Neuron (in vitro differentiated cells): ENCODE measurements around the gene AHRR.

ENCODE experiments used
- H2AFZ ChIP-seq: one replicate; pipeline ENCODE4 v1.6.1; 2013; ENCODE audit warnings: low read depth, mild to moderate bottlenecking, inconsistent platforms, low read length, moderate library complexity
- H3K27me3 ChIP-seq: one replicate; pipeline ENCODE4 v1.6.1; 2013; ENCODE audit warnings: low read length; ENCODE audit not compliant: insufficient read depth
- H3K36me3 ChIP-seq: one replicate; pipeline ENCODE4 v1.6.1; 2013; ENCODE audit warnings: low read length; ENCODE audit not compliant: insufficient read depth
- H3K4me1 ChIP-seq: one replicate; pipeline ENCODE4 v1.6.1; 2013; ENCODE audit warnings: low read length; ENCODE audit not compliant: insufficient read depth
- H3K4me3 ChIP-seq: 2 replicates; pipeline ENCODE4 v1.5.1; 2013; ENCODE audit warnings: mild to moderate bottlenecking, low read length, moderate library complexity
- H3K9me3 ChIP-seq: one replicate; pipeline ENCODE4 v1.6.1; 2013; ENCODE audit warnings: low read length

AHRR gene

GRCh38 chr5:425714-426113, 104.2 kb downstream of the AHRR start:
- Histone ChIP-seq H3K4me3 (no peak overlapping the region), H3K4me1 (peaks cover 6% of the 10 kb centered on the region), H3K27me3 (no peaks in the 10 kb centered on the region)

GRCh38 chr5:426392-426976, 105.0 kb downstream of the AHRR start:
- no peak overlapping the region for H3K4me3 ChIP-seq
- H3K27me3 ChIP-seq = no peaks in the 10 kb centered on the region
- no peak overlapping the region for H2AFZ ChIP-seq
- no peaks in the 10 kb centered on the region for H3K36me3 ChIP-seq
- peaks cover 6% of the 10 kb centered on the region for H3K4me1 ChIP-seq
- peaks cover 6% of the 10 kb centered on the region for H3K9me3 ChIP-seq

More at GRCh38 chr5:425714-426113, 104.2 kb downstream of the AHRR start:
- H3K9me3 ChIP-seq = peaks cover 6% of the 10 kb centered on the region
- no peaks in the 10 kb centered on the region for H3K36me3 ChIP-seq
- no peak overlapping the region for H2AFZ ChIP-seq

GRCh38 chr5:427415-428087, 106.0 kb downstream of the AHRR start:
- Histone ChIP-seq H3K4me3 (no peak overlapping the region), H2AFZ (no peak overlapping the region), H3K9me3 (peaks cover 6% of the 10 kb centered on the region), H3K36me3 (no peaks in the 10 kb centered on the region), H3K27me3 (no peaks in the 10 kb centered on the region), H3K4me1 (peaks cover 6% of the 10 kb centered on the region)

GRCh38 chr5:428219-428618, 106.7 kb downstream of the AHRR start:
- Histone ChIP-seq H3K4me1 (peaks cover 6% of the 10 kb centered on the region), H3K4me3 (no peak overlapping the region), H3K9me3 (peaks cover 6% of the 10 kb centered on the region), H3K27me3 (no peaks in the 10 kb centered on the region), H3K36me3 (no peaks in the 10 kb centered on the region), H2AFZ (no peak overlapping the region)

GRCh38 chr5:428754-429452, 107.4 kb downstream of the AHRR start:
- H3K27me3 ChIP-seq = no peaks in the 10 kb centered on the region
- peaks cover 6% of the 10 kb centered on the region for H3K4me1 ChIP-seq
- H3K9me3 ChIP-seq = peaks cover 6% of the 10 kb centered on the region
- H3K36me3 ChIP-seq = no peaks in the 10 kb centered on the region
- no peak overlapping the region for H3K4me3 ChIP-seq
- H2AFZ ChIP-seq = no peak overlapping the region

GRCh38 chr5:429453-430188, 108.1 kb downstream of the AHRR start:
- no peak overlapping the region for H3K4me3 ChIP-seq
- no peaks in the 10 kb centered on the region for H3K27me3 ChIP-seq
- H3K9me3 ChIP-seq = peaks cover 6% of the 10 kb centered on the region
- H3K4me1 ChIP-seq = peaks cover 5% of the 10 kb centered on the region
- no peak overlapping the region for H2AFZ ChIP-seq
- no peaks in the 10 kb centered on the region for H3K36me3 ChIP-seq

- no peak overlapping the region for H2AFZ ChIP-seq
- no peaks in the 10 kb centered on the region for H3K36me3 ChIP-seq
- H3K4me1 ChIP-seq = peaks cover 4% of the 10 kb centered on the region
- H3K4me3 ChIP-seq = no peak overlapping the region
- H3K27me3 ChIP-seq = no peaks in the 10 kb centered on the region
- H3K9me3 ChIP-seq = peaks cover 6% of the 10 kb centered on the region
Observed at GRCh38 chr5:430214-430925, 108.9 kb downstream of the AHRR start.

- Histone ChIP-seq H3K4me3 (no peak overlapping the region), H2AFZ (no peak overlapping the region), H3K36me3 (no peaks in the 10 kb centered on the region), H3K9me3 (peaks cover 6% of the 10 kb centered on the region), H3K27me3 (no peaks in the 10 kb centered on the region), H3K4me1 (peaks cover 4% of the 10 kb centered on the region)
Observed at GRCh38 chr5:431001-431710, 109.6 kb downstream of the AHRR start.

- H3K27me3 ChIP-seq = no peaks in the 10 kb centered on the region
- no peak overlapping the region for H2AFZ ChIP-seq
- peaks cover 4% of the 10 kb centered on the region for H3K4me1 ChIP-seq
- peaks cover 6% of the 10 kb centered on the region for H3K9me3 ChIP-seq
- H3K4me3 ChIP-seq = no peak overlapping the region
- no peaks in the 10 kb centered on the region for H3K36me3 ChIP-seq
Observed at GRCh38 chr5:431711-432050, 110.2 kb downstream of the AHRR start.

GRCh38 chr5:432201-432927, 110.8 kb downstream of the AHRR start:
- Histone ChIP-seq H3K36me3 (no peaks in the 10 kb centered on the region), H3K4me3 (no peak overlapping the region), H3K9me3 (peaks cover 6% of the 10 kb centered on the region), H3K27me3 (no peaks in the 10 kb centered on the region), H2AFZ (no peak overlapping the region), H3K4me1 (peaks cover 4% of the 10 kb centered on the region)

GRCh38 chr5:432928-433791, 111.6 kb downstream of the AHRR start:
- no peak overlapping the region for H2AFZ ChIP-seq

More at GRCh38 chr5:432928-433791, 111.6 kb downstream of the AHRR start:
- no peak overlapping the region for H3K4me3 ChIP-seq
- H3K27me3 ChIP-seq = no peaks in the 10 kb centered on the region
- peaks cover 4% of the 10 kb centered on the region for H3K4me1 ChIP-seq
- peaks cover 5% of the 10 kb centered on the region for H3K9me3 ChIP-seq
- H3K36me3 ChIP-seq = no peaks in the 10 kb centered on the region
